ENCODE data around the gene CPOX.

Gene CPOX

GRCh38 chr3:98580401-98581386 is 12.7 kb downstream of the CPOX start:
- TF ChIP-seq GATA3 (IDR thresholded peaks at IDR 0.05; ENCODE audit: low read depth, low read length) (no peak), GATA2 (IDR thresholded peaks at IDR 0.05; ENCODE audit: low read depth, low read length) (no peak)

GRCh38 chr3:98577178-98577895 is 16.1 kb downstream of the CPOX start:
- TF ChIP-seq GATA2 (IDR thresholded peaks at IDR 0.05; ENCODE audit: low read depth, low read length) = no peak
- TF ChIP-seq GATA3 (IDR thresholded peaks at IDR 0.05; ENCODE audit: low read depth, low read length) = no peak

GRCh38 chr3:98574132-98574531 is 19.3 kb downstream of the CPOX start:
- TF ChIP-seq GATA3 (IDR thresholded peaks at IDR 0.05; ENCODE audit: low read depth, low read length) (no peak), GATA2 (IDR thresholded peaks at IDR 0.05; ENCODE audit: low read depth, low read length) (no peak)

- TF ChIP-seq GATA3 (IDR thresholded peaks at IDR 0.05; ENCODE audit: low read depth, low read length) = no peak
These were observed 20.2 kb downstream of the CPOX start for GRCh38 chr3:98573181-98573728.

- TF ChIP-seq GATA3 (IDR thresholded peaks at IDR 0.05; ENCODE audit: low read depth, low read length) (no peak), GATA2 (IDR thresholded peaks at IDR 0.05; ENCODE audit: low read depth, low read length) (no peak)
These were observed 25.0 kb downstream of the CPOX start for GRCh38 chr3:98568402-98568801.

GRCh38 chr3:98567666-98568270 is 25.6 kb downstream of the CPOX start:
- TF ChIP-seq GATA2 (IDR thresholded peaks at IDR 0.05; ENCODE audit: low read depth, low read length) (no peak), GATA3 (IDR thresholded peaks at IDR 0.05; ENCODE audit: low read depth, low read length) (no peak)

GRCh38 chr3:98565843-98566242 is 27.6 kb downstream of the CPOX start:
- no peak for TF ChIP-seq GATA2 (IDR thresholded peaks at IDR 0.05; ENCODE audit: low read depth, low read length)
- TF ChIP-seq GATA3 (IDR thresholded peaks at IDR 0.05; ENCODE audit: low read depth, low read length) = no peak

GRCh38 chr3:98565237-98565643 is 28.2 kb downstream of the CPOX start:
- TF ChIP-seq GATA3 (IDR thresholded peaks at IDR 0.05; ENCODE audit: low read depth, low read length) (no peak), GATA2 (IDR thresholded peaks at IDR 0.05; ENCODE audit: low read depth, low read length) (no peak)

GRCh38 chr3:98564282-98565005 is 29.0 kb downstream of the CPOX start:
- TF ChIP-seq GATA2 (IDR thresholded peaks at IDR 0.05; ENCODE audit: low read depth, low read length) (no peak), GATA3 (IDR thresholded peaks at IDR 0.05; ENCODE audit: low read depth, low read length) (no peak)

- TF ChIP-seq GATA3 (IDR thresholded peaks at IDR 0.05; ENCODE audit: low read depth, low read length) = no peak
- TF ChIP-seq GATA2 (IDR thresholded peaks at IDR 0.05; ENCODE audit: low read depth, low read length) = no peak
These were observed 29.6 kb downstream of the CPOX start for GRCh38 chr3:98563661-98564281.

- TF ChIP-seq GATA3 (IDR thresholded peaks at IDR 0.05; ENCODE audit: low read depth, low read length) (no peak), GATA2 (IDR thresholded peaks at IDR 0.05; ENCODE audit: low read depth, low read length) (no peak)
These were observed 31.5 kb downstream of the CPOX start for GRCh38 chr3:98561727-98562521.

GRCh38 chr3:98560911-98561310 is 32.5 kb downstream of the CPOX start:
- no peak for TF ChIP-seq GATA2 (IDR thresholded peaks at IDR 0.05; ENCODE audit: low read depth, low read length)

Measured in SH-SY5Y (cell line).